ENCODE data around the gene PTPRCAP. TPM values are rescaled to one million over a fixed set of nuclear protein-coding genes. Genes with fewer than 3 reads are reported as not detected.

The PTPRCAP gene
- total and polyA plus RNA-seq, 12 donors, result 0.42 to 10.1 (median 1.0) TPM; not detected in 2

DNA sequence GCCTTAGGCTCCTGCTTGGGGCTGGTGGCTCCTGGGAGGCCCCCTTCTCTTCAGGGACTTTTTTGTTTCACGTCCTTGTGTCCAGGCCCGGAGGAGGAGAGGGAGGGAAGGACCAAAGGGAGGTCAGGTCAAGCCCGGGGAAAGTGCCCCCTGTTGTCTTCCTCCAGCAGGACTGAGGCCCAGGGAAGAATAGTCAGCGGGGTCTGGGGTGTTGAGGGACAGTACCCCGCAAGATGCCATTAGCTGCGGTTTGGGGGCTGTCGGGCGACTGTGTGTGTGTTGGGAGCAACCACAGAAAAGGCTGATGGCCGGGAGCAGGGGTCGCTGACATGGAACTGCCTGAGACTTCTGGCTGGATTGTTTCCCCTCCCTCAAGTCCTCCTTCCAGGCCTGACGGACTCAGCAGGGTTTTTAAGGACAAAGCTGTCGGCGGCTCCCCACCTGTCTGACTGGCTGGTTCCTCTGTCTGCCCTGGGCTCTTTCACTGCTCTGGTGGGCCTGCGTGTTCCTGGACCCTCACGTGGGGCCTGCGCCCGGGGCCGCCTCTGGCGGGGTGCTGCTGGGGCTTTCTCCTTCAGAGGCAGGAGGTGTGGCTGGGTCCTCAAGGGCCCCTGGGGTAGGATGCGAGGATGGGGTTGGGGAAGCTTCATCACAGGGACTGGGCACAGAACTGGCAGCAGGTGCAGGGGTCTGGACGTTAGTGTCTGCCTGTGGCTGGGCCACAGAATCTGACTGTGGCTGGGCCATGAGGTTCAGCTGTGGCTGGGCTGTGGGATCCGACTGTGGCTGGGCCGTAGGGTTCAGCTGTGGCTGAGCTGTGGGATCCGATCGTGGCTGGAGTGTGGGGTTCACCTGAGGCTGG, 13.5 kb upstream of the PTPRCAP start:
- intact Hi-C loops (cut with DNase I), result no loop called here
- H3K4me3 ChIP-seq, result no peak overlapping the region
- H3K4me1 ChIP-seq, result peaks cover 0 to 32% (median 8%) of the 10 kb centered on the region in 9 donors
- H3K27me3 ChIP-seq, result no peaks in the 10 kb centered on the region
- no peak for ATAC-seq
- no peak overlapping the region for H3K27ac ChIP-seq
- WGBS, 2 donors, result 91% methylated on average over 21 to 25 of the region's 25 CpGs
- H3K36me3 ChIP-seq, result no peaks in the 10 kb centered on the region
- no peaks in the 10 kb centered on the region for H3K9me3 ChIP-seq
- DNase-seq, result no peak
- TF ChIP-seq, protein P1, sequence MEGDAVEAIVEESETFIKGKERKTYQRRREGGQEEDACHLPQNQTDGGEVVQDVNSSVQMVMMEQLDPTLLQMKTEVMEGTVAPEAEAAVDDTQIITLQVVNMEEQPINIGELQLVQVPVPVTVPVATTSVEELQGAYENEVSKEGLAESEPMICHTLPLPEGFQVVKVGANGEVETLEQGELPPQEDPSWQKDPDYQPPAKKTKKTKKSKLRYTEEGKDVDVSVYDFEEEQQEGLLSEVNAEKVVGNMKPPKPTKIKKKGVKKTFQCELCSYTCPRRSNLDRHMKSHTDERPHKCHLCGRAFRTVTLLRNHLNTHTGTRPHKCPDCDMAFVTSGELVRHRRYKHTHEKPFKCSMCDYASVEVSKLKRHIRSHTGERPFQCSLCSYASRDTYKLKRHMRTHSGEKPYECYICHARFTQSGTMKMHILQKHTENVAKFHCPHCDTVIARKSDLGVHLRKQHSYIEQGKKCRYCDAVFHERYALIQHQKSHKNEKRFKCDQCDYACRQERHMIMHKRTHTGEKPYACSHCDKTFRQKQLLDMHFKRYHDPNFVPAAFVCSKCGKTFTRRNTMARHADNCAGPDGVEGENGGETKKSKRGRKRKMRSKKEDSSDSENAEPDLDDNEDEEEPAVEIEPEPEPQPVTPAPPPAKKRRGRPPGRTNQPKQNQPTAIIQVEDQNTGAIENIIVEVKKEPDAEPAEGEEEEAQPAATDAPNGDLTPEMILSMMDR (IDR thresholded peaks at IDR 0.05), result no peak

DNA sequence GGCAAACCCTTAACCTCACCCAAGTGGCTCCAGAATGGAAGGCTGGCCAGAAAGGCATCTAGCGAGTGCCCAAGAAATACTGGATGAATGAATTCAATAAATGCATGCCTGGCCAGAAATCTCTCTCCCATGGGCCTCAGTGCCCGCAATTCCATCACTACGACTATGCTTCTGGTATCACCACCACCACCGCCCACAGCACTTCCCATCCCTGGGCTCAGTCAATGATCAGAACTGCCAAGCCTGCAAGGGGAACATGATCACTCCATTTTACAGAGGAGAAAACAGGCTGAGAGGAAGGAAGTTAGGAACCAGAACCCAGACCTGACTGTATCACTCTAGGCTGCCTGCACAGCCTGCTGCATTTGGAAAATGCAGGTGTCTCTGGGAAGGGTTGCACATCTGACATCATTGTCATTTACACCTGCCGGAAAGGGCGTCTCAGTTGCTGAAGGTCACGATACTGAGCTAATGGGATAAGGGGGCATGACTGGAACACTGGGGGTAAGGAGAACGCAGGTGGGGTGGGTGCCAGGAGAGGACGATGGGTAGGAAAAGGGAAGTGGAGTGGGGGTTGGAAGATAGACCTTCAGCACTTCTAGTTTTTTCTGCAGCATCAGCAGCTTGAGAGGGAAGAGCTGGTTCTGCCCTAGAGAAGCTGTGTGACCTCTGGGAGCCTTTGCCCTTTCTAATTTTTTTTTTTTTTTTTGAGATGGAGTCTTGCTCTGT, 11.8 kb upstream of the PTPRCAP start:
- ATAC-seq (peak in 5 of 8 donors; percentile 12 to 32 (median 26)), DNase-seq (no peak)
- 75 to 76% methylated on average over 9 of the region's 9 CpGs for WGBS, 2 donors
- Histone ChIP-seq H3K27me3 (no peaks in the 10 kb centered on the region), H3K9me3 (no peaks in the 10 kb centered on the region), H3K36me3 (no peaks in the 10 kb centered on the region), H3K27ac (peak overlapping the region in 1 of 10 donors; percentile 62), H3K4me3 (no peak overlapping the region), H3K4me1 (peaks cover 0 to 42% (median 10%) of the 10 kb centered on the region in 9 donors)
- TF ChIP-seq, protein P1 (IDR thresholded peaks at IDR 0.05), result no peak
- intact Hi-C loops (cut with DNase I), result loop anchor here in 1 of 10 donors (10.0 kb wide), 1 partner anchor 904 kb away; the partner anchor contains the start of genes ACTN3 and ZDHHC24

- no peaks in the 10 kb centered on the region for H3K27me3 ChIP-seq
- 94 to 96% methylated on average over 7 of the region's 7 CpGs for WGBS, 2 donors
- DNase-seq (no peak), ATAC-seq (no peak)
- H3K36me3 ChIP-seq, result no peaks in the 10 kb centered on the region
- intact Hi-C loops (cut with DNase I), result loop anchor here in 1 of 10 donors (10.0 kb wide), 1 partner anchor 903 kb away; the partner anchor contains the start of genes ACTN3 and ZDHHC24
- no peak overlapping the region for H3K27ac ChIP-seq
- no peak overlapping the region for H3K4me3 ChIP-seq
- H3K9me3 ChIP-seq, result no peaks in the 10 kb centered on the region
- H3K4me1 ChIP-seq, result peaks cover 0 to 48% (median 15%) of the 10 kb centered on the region in 9 donors
- TF ChIP-seq, protein P1 (IDR thresholded peaks at IDR 0.05), result no peak
These were observed 10.7 kb upstream of the PTPRCAP start for GRCh38 chr11:67448220-67448609.

DNA sequence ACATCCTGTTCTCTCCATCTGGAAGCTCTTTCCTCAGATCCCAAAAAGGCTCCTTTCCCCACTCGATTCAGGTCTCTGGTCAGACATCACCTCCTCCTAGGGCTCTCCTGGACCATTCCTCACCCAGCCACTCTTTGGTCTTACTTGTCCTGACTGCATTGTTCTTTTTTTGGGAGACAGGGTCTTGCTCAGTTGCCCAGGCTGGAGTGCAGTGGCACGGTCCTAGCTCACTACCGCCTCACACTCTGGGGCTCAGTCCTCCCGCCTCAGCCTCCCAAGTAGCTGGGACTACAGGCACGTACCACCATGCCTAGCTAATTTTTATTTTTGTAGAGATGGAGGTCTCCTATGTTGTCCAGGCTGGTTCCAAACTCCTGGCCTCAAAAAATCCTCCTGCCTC, 8.0 kb upstream of the PTPRCAP start:
- WGBS, 2 donors, result 84 to 85% methylated on average over 5 of the region's 5 CpGs

More for the DNA sequence above, 8.0 kb upstream of the PTPRCAP start:
- no peak for DNase-seq
- H3K9me3 ChIP-seq, result no peaks in the 10 kb centered on the region
- intact Hi-C loops (cut with DNase I), result loop anchor here in 1 of 10 donors (10.0 kb wide), 1 partner anchor 901 kb away; the partner anchor contains the start of genes ACTN3 and ZDHHC24
- H3K36me3 ChIP-seq, result peaks cover 0 to 19% (median 6%) of the 10 kb centered on the region in 9 donors
- no peak overlapping the region for H3K4me3 ChIP-seq
- no peaks in the 10 kb centered on the region for H3K27me3 ChIP-seq
- H3K27ac ChIP-seq, result no peak overlapping the region
- peaks cover 11 to 59% (median 28%) of the 10 kb centered on the region in 9 donors for H3K4me1 ChIP-seq
- ATAC-seq, result no peak
- TF ChIP-seq, protein P1 (IDR thresholded peaks at IDR 0.05), result no peak

Measured in heart right ventricle (tissue), 16 donors.